Naive thymus-derived CD4-positive, alpha-beta T cell (primary cell): ENCODE data around the gene TCP11L1. TPM values are rescaled to one million over a fixed set of nuclear protein-coding genes. Genes with fewer than 3 reads are reported as not detected.

Experiments used
- ATAC-seq: fragments of 150-1000 bp; cut with Tn5 transposase; 2 replicates; pipeline ENCODE4 v1.10.0; 2021; ENCODE audit warnings: mild to moderate bottlenecking, moderate library complexity
- CTCF ChIA-PET: fragments of 350-600 bp; sonication (Branson Sonifier 250); formaldehyde crosslinking; loops from one replicate; lab custom pipeline; 2021; ENCODE audit warnings: antibody characterized with exemption; lab: Charles Lee
- POLR2A ChIA-PET: fragments of 350-600 bp; sonication (Branson Sonifier 250); formaldehyde crosslinking; loops from one replicate; lab custom pipeline; 2021; ENCODE audit warnings: antibody characterized with exemption, inconsistent platforms; lab: Charles Lee
- DNase-seq, 9 donors: peaks; one replicate each; pipeline versions ENCODE4 v3.0.0 to v3.0.0-alpha.2; 2020 to 2022; ENCODE audit warnings: mixed read lengths in 1 of 9
- H3K27ac ChIP-seq: one replicate; pipeline ENCODE4 v1.7.0; 2013; ENCODE audit warnings: mild to moderate bottlenecking, low read depth, low read length, moderate library complexity
- H3K27me3 ChIP-seq, 2 donors: one replicate each; pipeline ENCODE4 v1.7.0; 2013; ENCODE audit warnings: low read length in 2 of 2, mild to moderate bottlenecking in 2 of 2, moderate library complexity in 2 of 2; ENCODE audit not compliant: control insufficient read depth in 2 of 2, insufficient read depth in 2 of 2
- H3K36me3 ChIP-seq, 3 experiments: 1 replicate in 2 of 3; 2 replicates in 1 of 3; pipeline ENCODE4 v1.7.0; 2013; ENCODE audit warnings: low read length in 3 of 3, mild to moderate bottlenecking in 3 of 3, moderate library complexity in 1 of 3; ENCODE audit not compliant: insufficient read depth in 3 of 3, control insufficient read depth in 2 of 3
- H3K4me1 ChIP-seq, 2 donors: one replicate each; pipeline ENCODE4 v1.7.0; 2013; ENCODE audit warnings: low read length in 2 of 2, mild to moderate bottlenecking in 2 of 2, moderate library complexity in 1 of 2; ENCODE audit not compliant: control insufficient read depth in 2 of 2, insufficient read depth in 2 of 2
- H3K4me3 ChIP-seq: 2 replicates; pipeline ENCODE4 v1.7.0; 2013; ENCODE audit warnings: mild to moderate bottlenecking, low read length
- H3K9me3 ChIP-seq, 3 experiments: 1 replicate in 2 of 3; 2 replicates in 1 of 3; pipeline ENCODE4 v1.7.0; 2013; ENCODE audit warnings: low read length in 3 of 3; ENCODE audit not compliant: control insufficient read depth in 2 of 3
- H3K27ac Mint-ChIP-seq, 9 donors: one replicate each; pipeline ENCODE4 v1.8.0; 2020 to 2022; ENCODE audit warnings: mixed read lengths in 9 of 9, mild to moderate bottlenecking in 8 of 9, moderate library complexity in 5 of 9, inconsistent platforms in 2 of 9
- H3K27me3 Mint-ChIP-seq, 5 donors: one replicate each; pipeline ENCODE4 v1.8.0; 2021 to 2022; ENCODE audit warnings: mixed read lengths in 5 of 5, mild to moderate bottlenecking in 1 of 5
- H3K36me3 Mint-ChIP-seq, 5 donors: one replicate each; pipeline ENCODE4 v1.8.0; 2020 to 2022; ENCODE audit warnings: mixed read lengths in 5 of 5, mild to moderate bottlenecking in 3 of 5, inconsistent platforms in 1 of 5
- H3K4me1 Mint-ChIP-seq, 7 donors: one replicate each; pipeline ENCODE4 v1.8.0; 2020 to 2022; ENCODE audit warnings: mixed read lengths in 7 of 7, mild to moderate bottlenecking in 3 of 7, inconsistent platforms in 1 of 7
- H3K4me3 Mint-ChIP-seq, 10 donors: one replicate each; pipeline ENCODE4 v1.8.0; 2020 to 2022; ENCODE audit warnings: mild to moderate bottlenecking in 10 of 10, mixed read lengths in 10 of 10, moderate library complexity in 6 of 10, inconsistent platforms in 2 of 10
- H3K9me3 Mint-ChIP-seq, 11 donors: one replicate each; pipeline ENCODE4 v1.8.0; 2020 to 2022; ENCODE audit warnings: mixed read lengths in 11 of 11, mild to moderate bottlenecking in 4 of 11, inconsistent platforms in 1 of 11, moderate library complexity in 1 of 11
- intact Hi-C, 2 donors: fragments of 100-400 bp; cut with micrococcal nuclease; formaldehyde crosslinking; loops; one replicate each; pipeline ENCODE4 v1.15.1; 2023
- polyA plus RNA-seq, 2 donors: library from polyadenylated mRNA; unstranded; fragments of 300-500 nt; fragmentation: Illumina TruSeq; gene quantifications; one replicate each; pipeline ENCODE4 v1.2.3, GENCODE V29; 2021
- total RNA-seq, 6 experiments: library from RNA in 5 of 6; stranded (reverse) in 5 of 6; gene quantifications; 1 replicate in 5 of 6; 2 replicates in 1 of 6; pipeline ENCODE4 v1.2.3 and lab custom pipeline; 2021 to 2026

The TCP11L1 gene
- total and polyA plus RNA-seq, 7 experiments from 2014 or later: 1.8 to 17.1 (median 11.9) TPM

DNA sequence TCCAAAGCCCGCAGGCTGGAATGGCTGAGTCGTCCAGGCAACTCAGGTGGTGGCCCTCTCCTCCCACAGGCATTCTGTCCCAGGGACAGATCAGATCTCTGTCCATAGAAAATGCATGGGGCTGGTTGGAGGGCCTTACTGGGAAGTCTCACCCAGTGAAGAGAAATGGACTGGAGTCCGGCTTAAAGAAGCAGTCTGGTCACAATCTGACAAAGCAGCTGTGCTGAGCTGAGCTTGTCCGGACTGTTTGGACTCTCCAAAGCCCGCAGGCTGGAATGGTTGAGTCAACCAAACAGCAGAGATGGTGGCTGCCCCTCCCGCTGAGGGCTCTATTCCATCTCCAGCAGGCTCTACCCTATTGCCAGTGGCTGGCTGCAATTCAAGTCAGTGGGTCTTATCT lies 38.1 kb upstream of the TCP11L1 start:
- DNase-seq: no peak
- no peaks in the 10 kb centered on the region for H3K27me3 ChIP-seq
- H3K4me1 ChIP-seq: peaks cover 4 to 20% of the 10 kb centered on the region in 2 donors
- no peaks in the 10 kb centered on the region for H3K9me3 ChIP-seq
- H3K27ac ChIP-seq: no peak overlapping the region
- Mint-ChIP-seq H3K27me3 (peaks cover 0 to 70% (median 0%) of the 10 kb centered on the region in 5 donors), H3K4me3 (no peak overlapping the region), H3K4me1 (peaks cover 16 to 28% (median 24%) of the 10 kb centered on the region in 7 donors), H3K36me3 (peaks cover 0 to 13% (median 2%) of the 10 kb centered on the region in 5 donors), H3K9me3 (peaks cover 0 to 18% (median 11%) of the 10 kb centered on the region in 11 donors), H3K27ac (no peak overlapping the region)
- H3K4me3 ChIP-seq: no peak overlapping the region
- ChIA-PET POLR2A (interaction anchor here (0.6 kb wide), 1 partner anchor 20 kb away, joined by 3 read pairs; no protein-coding TSS in a partner anchor), CTCF (no interaction called here)
- no peaks in the 10 kb centered on the region for H3K36me3 ChIP-seq
- no peak for ATAC-seq
- intact Hi-C loops: loop anchor here in 1 of 2 donors (5.0 kb wide), 1 partner anchor 36 kb away; the partner anchor contains the start of gene TCP11L1

DNA sequence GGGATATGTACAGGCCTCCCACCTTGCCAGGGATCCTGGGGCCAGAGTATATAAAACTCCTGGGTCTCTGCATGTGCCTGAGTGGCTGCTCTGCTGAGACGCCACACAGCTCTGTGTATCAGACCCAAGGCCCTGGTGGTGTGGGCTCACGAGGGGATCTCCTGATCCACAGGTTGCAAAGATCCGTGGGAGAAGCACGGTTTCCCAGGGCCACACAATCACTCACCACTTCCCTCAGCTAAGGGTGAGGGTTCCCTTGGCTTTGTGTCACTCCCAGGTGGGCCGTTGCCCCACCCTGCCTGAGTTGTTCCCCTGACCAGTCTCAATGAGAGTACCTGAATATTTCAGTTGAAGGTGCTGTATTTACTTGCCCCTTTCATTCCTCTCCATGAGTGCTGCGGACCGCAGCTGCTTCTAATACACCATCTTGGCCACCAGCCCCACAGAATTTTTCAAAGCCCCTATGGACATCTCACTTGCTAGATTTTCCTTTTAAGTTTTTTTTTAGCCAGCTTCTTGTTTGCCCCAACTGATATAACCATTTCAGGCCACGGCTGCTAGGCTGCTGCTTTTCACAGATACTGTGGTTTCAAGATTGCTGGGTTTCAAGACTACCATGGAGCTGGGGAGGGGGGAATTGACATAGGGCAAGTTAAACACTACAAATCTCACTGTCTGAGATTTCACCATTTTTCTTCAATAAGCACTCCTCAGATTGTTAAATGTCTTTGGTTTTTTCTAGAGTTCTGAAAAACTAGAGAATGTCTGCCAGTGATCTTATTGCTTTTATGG lies 37.4 kb upstream of the TCP11L1 start:
- H3K36me3 Mint-ChIP-seq: peaks cover 0 to 13% (median 2%) of the 10 kb centered on the region in 5 donors
- peaks cover 0 to 70% (median 0%) of the 10 kb centered on the region in 5 donors for H3K27me3 Mint-ChIP-seq
- Histone ChIP-seq H3K27me3 (no peaks in the 10 kb centered on the region), H3K9me3 (no peaks in the 10 kb centered on the region), H3K4me3 (no peak overlapping the region), H3K4me1 (peaks cover 4 to 25% of the 10 kb centered on the region in 2 donors), H3K27ac (no peak overlapping the region), H3K36me3 (no peaks in the 10 kb centered on the region)
- CTCF ChIA-PET: no interaction called here
- DNase-seq: no peak
- H3K9me3 Mint-ChIP-seq: peaks cover 0 to 18% (median 11%) of the 10 kb centered on the region in 11 donors
- ATAC-seq: no peak
- peaks cover 16 to 35% (median 30%) of the 10 kb centered on the region in 7 donors for H3K4me1 Mint-ChIP-seq
- H3K4me3 Mint-ChIP-seq: no peak overlapping the region
- intact Hi-C loops: loop anchor here in 1 of 2 donors (5.0 kb wide), 1 partner anchor 35 kb away; the partner anchor contains the start of gene TCP11L1
- POLR2A ChIA-PET: interaction anchor here (0.6 kb wide), 1 partner anchor 21 kb away, joined by 3 read pairs; no protein-coding TSS in a partner anchor
- no peak overlapping the region for H3K27ac Mint-ChIP-seq

DNA sequence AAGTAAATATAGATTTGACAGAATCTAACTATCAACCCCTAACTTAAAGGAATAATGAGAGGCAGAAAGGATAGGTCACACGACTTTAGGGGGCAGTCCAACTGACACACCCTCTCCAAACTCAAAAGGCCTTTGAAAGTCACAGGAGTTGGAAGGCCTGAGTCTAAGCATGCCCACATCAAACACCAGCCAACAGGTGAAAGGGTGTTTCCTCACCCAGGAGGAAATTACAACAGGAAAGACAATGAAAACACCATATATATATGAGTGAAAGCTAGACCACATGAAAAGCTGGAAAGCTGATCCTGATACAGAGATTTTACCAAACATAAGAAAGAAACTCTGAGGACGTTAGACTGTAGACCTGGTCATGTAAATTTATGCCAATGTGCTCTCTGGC lies 34.2 kb upstream of the TCP11L1 start:
- DNase-seq (peak in 7 of 9 donors; percentile 48 to 69 (median 61)), ATAC-seq (peak; percentile 92)
- Histone ChIP-seq H3K27ac (no peak overlapping the region), H3K4me1 (peaks cover 4 to 25% of the 10 kb centered on the region in 2 donors), H3K4me3 (peak overlapping the region; percentile 3), H3K36me3 (no peaks in the 10 kb centered on the region), H3K9me3 (no peaks in the 10 kb centered on the region), H3K27me3 (no peaks in the 10 kb centered on the region)
- ChIA-PET CTCF (interaction anchor here (0.8 to 1.0 kb wide), 2 partner anchors 21 to 29 kb away, joined by 3 to 4 read pairs; no protein-coding TSS in a partner anchor), POLR2A (interaction anchor here (0.6 to 1.2 kb wide), 4 partner anchors 11 to 158 kb away, joined by 3 to 4 read pairs (median 4); partner anchors contain the start of gene DEPDC7)
- peaks cover 0 to 64% (median 0%) of the 10 kb centered on the region in 5 donors for H3K27me3 Mint-ChIP-seq
- peaks cover 0 to under 1% (median 0%) of the 10 kb centered on the region in 5 donors for H3K36me3 Mint-ChIP-seq
- intact Hi-C loops: loop anchor here in 1 of 2 donors (2.0 kb wide), 1 partner anchor 20 kb away; no protein-coding TSS in a partner anchor
- H3K9me3 Mint-ChIP-seq: peaks cover 0 to 2% (median 0%) of the 10 kb centered on the region in 11 donors
- peaks cover 16 to 46% (median 41%) of the 10 kb centered on the region in 7 donors for H3K4me1 Mint-ChIP-seq
- peak overlapping the region in 8 of 9 donors; percentile 8 to 77 (median 54) for H3K27ac Mint-ChIP-seq
- peak overlapping the region; percentile 25 to 81 (median 69) for H3K4me3 Mint-ChIP-seq

DNA sequence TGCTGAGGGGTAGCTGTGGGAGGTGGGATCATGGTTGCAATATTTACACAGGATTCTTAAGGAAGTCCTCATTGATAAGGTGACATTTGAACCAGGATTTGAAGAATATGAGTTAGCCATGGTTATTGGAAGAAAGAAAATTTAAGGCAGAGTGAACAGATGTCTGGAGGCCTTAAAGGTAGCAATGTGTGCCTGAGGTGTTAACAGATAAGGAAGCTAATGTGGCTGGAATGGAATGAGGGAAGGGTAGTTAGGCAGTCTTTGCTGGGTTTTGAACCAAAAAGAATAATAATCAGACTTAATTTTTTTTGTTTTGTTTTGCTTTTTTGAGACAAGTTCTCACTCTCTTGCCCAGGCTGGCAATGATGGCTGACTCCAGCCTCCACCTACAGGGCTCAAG lies 33.4 kb upstream of the TCP11L1 start:
- Mint-ChIP-seq H3K36me3 (no peaks in the 10 kb centered on the region), H3K9me3 (peaks cover 0 to 2% (median 0%) of the 10 kb centered on the region in 11 donors), H3K4me3 (peak overlapping the region in 8 of 10 donors; percentile 19 to 81 (median 70)), H3K27ac (peak overlapping the region in 6 of 9 donors; percentile 42 to 82 (median 68)), H3K27me3 (peaks cover 0 to 66% (median 0%) of the 10 kb centered on the region in 5 donors), H3K4me1 (peaks cover 20 to 54% (median 50%) of the 10 kb centered on the region in 7 donors)
- POLR2A ChIA-PET: interaction anchor here (0.7 to 0.8 kb wide), 2 partner anchors 16 to 37 kb away, joined by 3 read pairs; no protein-coding TSS in a partner anchor
- Histone ChIP-seq H3K27ac (no peak overlapping the region), H3K36me3 (no peaks in the 10 kb centered on the region), H3K27me3 (no peaks in the 10 kb centered on the region), H3K9me3 (no peaks in the 10 kb centered on the region), H3K4me1 (peaks cover 5 to 27% of the 10 kb centered on the region in 2 donors), H3K4me3 (no peak overlapping the region)
- intact Hi-C loops: no loop called here
- DNase-seq (no peak), ATAC-seq (no peak)
- CTCF ChIA-PET: interaction anchor here (1.0 kb wide), 1 partner anchor 30 kb away, joined by 3 read pairs; no protein-coding TSS in a partner anchor

DNA sequence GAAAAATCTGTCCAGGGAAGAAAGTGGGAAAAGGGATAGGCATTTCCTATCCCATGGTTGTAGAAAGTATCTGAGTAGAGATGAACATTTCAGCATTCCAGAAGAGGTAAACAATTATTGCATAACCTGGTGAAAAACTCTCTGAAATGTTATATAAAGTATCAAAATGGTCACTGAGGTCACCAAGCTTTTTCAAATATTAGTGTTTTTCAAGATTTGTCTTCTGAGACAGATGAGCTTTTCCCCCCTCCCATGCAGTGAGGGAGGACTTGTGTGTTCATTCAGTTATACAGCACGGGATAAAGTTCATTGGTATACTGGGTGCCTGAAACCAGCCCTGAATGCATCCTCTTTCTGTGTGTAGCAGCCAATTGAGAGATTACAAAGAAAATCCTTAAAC lies 25.6 kb upstream of the TCP11L1 start:
- intact Hi-C loops: loop anchor here (2.0 to 10.0 kb wide), 5 partner anchors 119 to 1041 kb away; partner anchors contain the start of genes CAPRIN1 (in 1 of the 2), CSTF3 (in 1 of the 2), HIPK3 (in 1 of the 2) and QSER1 (in 1 of the 2)
- Histone ChIP-seq H3K27ac (no peak overlapping the region), H3K36me3 (no peaks in the 10 kb centered on the region), H3K4me1 (peaks cover 14 to 24% of the 10 kb centered on the region in 2 donors), H3K9me3 (no peaks in the 10 kb centered on the region), H3K27me3 (peaks cover 0 to 7% of the 10 kb centered on the region in 2 donors), H3K4me3 (no peak overlapping the region)
- ChIA-PET POLR2A (interaction anchor here (2.9 kb wide), 1 partner anchor 26 kb away, joined by 16 read pairs; the partner anchor contains the start of gene TCP11L1), CTCF (interaction anchor here (1.1 kb wide), 1 partner anchor 12 kb away, joined by 3 read pairs; no protein-coding TSS in a partner anchor)
- peaks cover 0 to 73% (median 5%) of the 10 kb centered on the region in 5 donors for H3K27me3 Mint-ChIP-seq
- DNase-seq (no peak), ATAC-seq (no peak)
- peaks cover 0 to 2% (median 0%) of the 10 kb centered on the region in 5 donors for H3K36me3 Mint-ChIP-seq
- no peak overlapping the region for H3K27ac Mint-ChIP-seq
- peaks cover 14 to 74% (median 66%) of the 10 kb centered on the region in 7 donors for H3K4me1 Mint-ChIP-seq
- no peaks in the 10 kb centered on the region for H3K9me3 Mint-ChIP-seq
- H3K4me3 Mint-ChIP-seq: peak overlapping the region in 3 of 10 donors; percentile 16 to 87 (median 42)
